Mucosa of descending colon (tissue), 3 donors: ENCODE measurements around the gene KPTN. TPM values are rescaled to one million over a fixed set of nuclear protein-coding genes. Genes with fewer than 3 reads are reported as not detected.
A peak's percentile ranks its signal among the peaks of the same experiment; 100 is the strongest.
"Not testable (repeated sequence)": the region's sequence is repeated elsewhere in the genome, so short reads cannot be mapped to it uniquely, and the experiment has no call there.

ENCODE experiments used
- ATAC-seq: fragments of 200-7000 bp; cut with Tn5 transposase; one replicate; pipeline ENCODE4 v1.9.1; 2020; ENCODE audit warnings: mild to moderate bottlenecking, moderate library complexity
- DNase-seq, 3 donors: peaks; one replicate each; pipeline ENCODE4 v3.0.0-alpha.2; 2020
- H3K36me3 ChIP-seq: fragments of 200-600 bp; one replicate; pipeline ENCODE4 v1.8.0; 2021; ENCODE audit warnings: low read depth, mild to moderate bottlenecking
- H3K4me1 ChIP-seq: fragments of 200-600 bp; one replicate; pipeline ENCODE4 v1.8.0; 2021; ENCODE audit warnings: low read depth, mild to moderate bottlenecking
- H3K4me3 ChIP-seq: fragments of 200-600 bp; one replicate; pipeline ENCODE4 v1.8.0; 2021; ENCODE audit warnings: mild to moderate bottlenecking
- H3K9me3 ChIP-seq: fragments of 200-600 bp; one replicate; pipeline ENCODE4 v1.8.0; 2021; ENCODE audit warnings: mild to moderate bottlenecking
- CTCF ChIP-seq: fragments of 200-600 bp; IDR thresholded peaks from one replicate; pipeline ENCODE4 v1.8.0; 2022; ENCODE audit warnings: antibody characterized with exemption, mild to moderate bottlenecking
- intact Hi-C, 2 donors: fragments of 100-400 bp; cut with DNase I in 1 of 2; cut with micrococcal nuclease in 1 of 2; formaldehyde crosslinking; loops; one replicate each; pipeline versions ENCODE4 v1.11.0 to v1.11.1; 2022; cut with DNase I, micrococcal nuclease
- total RNA-seq, 3 donors: library from RNA; stranded (reverse); fragmentation: NEBNext Ultra II Directional in 2 of 3; extraction: Animal tissue kit (Norgen Biotek cat#: 25700) in 2 of 3; gene quantifications; one replicate each; pipeline versions ENCODE4 v1.2.1 to v1.2.4, GENCODE V29; 2021 to 2023
- donor health status: DM: no; HTN: no; CAD: no; lungs with moderate emphysema.
- donor health status: DM: no; HTN: no; CAD: no.
- donor health status: DM: no; HTN: yes; CAD: no.

Gene KPTN
- total RNA-seq, 3 donors from 2014 or later, result 5.5 to 8.9 (median 8.9) TPM

- H3K4me1 ChIP-seq, result peaks cover 8% of the 10 kb centered on the region
- ATAC-seq (no peak), DNase-seq (peak in 2 of 3 donors; percentile 10 to 40)
- H3K4me3 ChIP-seq, result no peak overlapping the region
- TF ChIP-seq CTCF, result no peak
- intact Hi-C loops, result no loop called here
- no peaks in the 10 kb centered on the region for H3K36me3 ChIP-seq
- no peaks in the 10 kb centered on the region for H3K9me3 ChIP-seq
Observed at GRCh38 chr19:47489072-47489914, 5.3 kb upstream of the KPTN start.

DNA sequence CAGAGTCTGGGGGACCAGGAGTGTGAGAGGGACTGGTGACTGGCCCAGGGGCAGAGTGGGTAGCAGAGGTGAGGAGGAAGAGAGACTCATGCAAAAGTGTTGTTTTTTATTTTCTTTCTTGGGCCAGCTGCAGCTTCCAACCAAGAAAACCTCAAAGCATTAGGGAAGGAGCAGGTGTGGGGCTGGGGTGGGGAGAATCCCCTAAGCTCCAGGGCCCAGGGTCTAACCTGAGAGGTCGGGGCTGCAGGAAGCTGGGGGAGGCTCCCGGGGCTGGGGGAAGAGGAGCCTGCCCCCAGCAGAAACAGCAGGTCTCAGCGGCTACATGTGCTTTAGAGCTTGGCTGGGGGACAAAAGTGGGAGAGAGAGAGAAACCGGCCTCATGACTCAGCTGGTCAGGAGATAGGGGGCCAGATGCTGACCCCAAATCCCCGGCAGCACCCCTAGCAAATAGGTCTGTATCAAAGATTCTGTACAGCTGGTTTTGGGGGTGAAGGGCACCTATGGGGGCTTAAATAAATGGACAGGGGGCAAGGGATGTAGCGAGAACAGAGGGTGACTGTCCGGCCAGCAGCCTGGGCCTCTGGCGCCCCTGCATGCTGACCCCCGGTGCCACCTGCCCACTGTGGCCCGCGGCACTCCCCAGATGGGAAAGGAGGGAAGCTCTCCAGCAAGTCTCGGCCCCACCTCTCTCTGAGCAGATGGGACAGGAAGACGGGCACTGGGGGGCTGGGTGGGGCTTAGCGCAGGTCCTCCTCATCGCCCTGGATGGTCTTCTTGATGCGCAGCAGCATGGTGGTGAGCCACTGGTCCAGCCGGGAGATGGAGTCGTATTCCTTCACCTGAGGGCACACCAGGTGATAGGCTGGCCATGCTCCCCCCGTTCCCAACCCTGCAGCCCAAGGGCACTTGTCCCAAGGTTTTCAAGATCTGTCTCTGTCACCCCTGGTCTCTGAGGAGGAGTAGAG, 3.8 kb upstream of the KPTN start:
- peaks cover 8% of the 10 kb centered on the region for H3K4me1 ChIP-seq
- ATAC-seq, result no peak
- TF ChIP-seq CTCF, result no peak
- H3K4me3 ChIP-seq, result no peak overlapping the region
- intact Hi-C loops, result no loop called here
- peak in 2 of 3 donors; percentile 20 to 39 for DNase-seq
- no peaks in the 10 kb centered on the region for H3K9me3 ChIP-seq
- no peaks in the 10 kb centered on the region for H3K36me3 ChIP-seq

DNA sequence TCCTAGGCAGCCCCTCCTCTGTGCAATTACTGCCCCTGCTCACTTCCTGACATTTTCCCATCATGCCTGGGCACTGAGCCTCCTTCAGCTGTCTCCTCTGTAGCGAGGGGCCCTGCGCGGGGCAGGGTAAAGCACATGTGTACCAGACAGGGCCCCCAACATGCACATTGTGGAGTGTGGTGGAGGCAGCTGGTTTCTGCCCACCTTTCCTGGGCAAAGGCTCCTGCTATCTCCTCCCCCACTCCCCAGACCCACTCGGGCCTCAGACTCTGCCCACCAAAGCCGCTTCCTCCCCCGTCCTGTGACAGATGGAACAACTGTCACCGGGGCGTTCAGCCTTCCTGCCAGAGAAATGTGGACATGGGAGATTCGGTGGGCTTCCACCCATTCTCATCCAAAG, 2.9 kb upstream of the KPTN start:
- peaks cover 8% of the 10 kb centered on the region for H3K4me1 ChIP-seq
- intact Hi-C loops, result no loop called here
- TF ChIP-seq CTCF, result no peak
- no peak for DNase-seq
- H3K4me3 ChIP-seq, result no peak overlapping the region
- H3K36me3 ChIP-seq, result no peaks in the 10 kb centered on the region
- no peaks in the 10 kb centered on the region for H3K9me3 ChIP-seq
- no peak for ATAC-seq

DNA sequence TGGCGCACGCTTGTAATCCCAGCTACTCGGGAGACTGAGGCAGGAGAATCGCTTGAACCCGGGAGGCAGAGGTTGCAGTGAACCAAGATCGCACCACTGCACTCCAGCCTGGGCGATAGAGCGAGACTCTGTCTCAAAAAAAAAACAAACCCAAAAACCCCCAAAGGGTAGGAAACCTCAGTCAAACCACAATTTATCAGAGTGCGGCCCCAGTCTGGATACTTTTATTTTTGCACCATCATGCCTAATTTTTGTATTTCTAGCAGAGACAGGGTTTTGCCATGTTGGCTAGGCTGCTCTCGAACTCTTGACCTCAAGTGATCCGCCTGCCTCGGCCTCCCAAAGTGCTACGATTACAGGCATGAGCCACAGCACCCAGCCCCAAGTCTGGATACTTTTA, 2.2 kb upstream of the KPTN start:
- H3K4me1 ChIP-seq, DNase-seq, H3K4me3 ChIP-seq, intact Hi-C loops, ATAC-seq, H3K9me3 ChIP-seq, H3K36me3 ChIP-seq: not testable (repeated sequence)

GRCh38 chr19:47485210-47485609, 1.2 kb upstream of the KPTN start:
- H3K4me1 ChIP-seq, result peaks cover 8% of the 10 kb centered on the region
- intact Hi-C loops, result no loop called here
- no peak overlapping the region for H3K4me3 ChIP-seq
- DNase-seq (no peak), ATAC-seq (no peak)
- H3K9me3 ChIP-seq, result no peaks in the 10 kb centered on the region
- TF ChIP-seq CTCF, result no peak
- H3K36me3 ChIP-seq, result no peaks in the 10 kb centered on the region

DNA sequence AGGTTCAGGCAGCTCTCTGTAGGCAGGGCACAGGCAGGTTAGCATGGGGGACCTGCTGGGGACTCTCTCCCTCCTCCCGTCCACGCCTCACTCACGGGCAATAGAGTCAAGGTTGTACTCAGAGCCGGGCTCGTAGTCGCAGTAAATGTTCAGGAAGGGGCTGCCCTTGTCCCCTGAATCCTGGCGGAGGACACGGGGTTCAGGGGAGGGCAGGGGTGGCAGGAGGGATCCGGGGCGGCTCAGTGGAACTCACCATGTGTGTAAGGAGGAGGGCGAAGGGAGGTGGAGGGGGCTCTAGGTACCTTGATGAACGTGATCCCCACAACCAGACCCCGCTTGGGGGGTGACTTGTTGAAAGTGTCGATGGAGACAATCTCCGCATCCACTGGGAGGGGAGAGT, 819 bp downstream of the KPTN start:
- Histone ChIP-seq H3K4me1 (peaks cover 8% of the 10 kb centered on the region), H3K4me3 (no peak overlapping the region), H3K36me3 (no peaks in the 10 kb centered on the region), H3K9me3 (no peaks in the 10 kb centered on the region)
- DNase-seq (no peak), ATAC-seq (no peak)
- intact Hi-C loops, result no loop called here
- no peak for TF ChIP-seq CTCF
